GM12874 (cell line): ENCODE measurements around the gene SPAG6.

Source experiments
- CTCF ChIP-seq: IDR thresholded peaks from 2 replicates; pipeline ENCODE4 v1.5.1; 2011; ENCODE audit warnings: low read depth, mild to moderate bottlenecking, control low read depth, low read length, moderate library complexity; ENCODE audit not compliant: insufficient read depth

The SPAG6 gene

GRCh38 chr10:22324413-22324812 is 20.9 kb upstream of the SPAG6 start:
- no peak for TF ChIP-seq CTCF

- TF ChIP-seq CTCF: no peak
Observed at GRCh38 chr10:22324893-22325271, 20.4 kb upstream of the SPAG6 start.

GRCh38 chr10:22325272-22326144 is 19.8 kb upstream of the SPAG6 start:
- TF ChIP-seq CTCF: no peak

- no peak for TF ChIP-seq CTCF
Observed at GRCh38 chr10:22326145-22326702, 19.1 kb upstream of the SPAG6 start.

- TF ChIP-seq CTCF: no peak
Observed at GRCh38 chr10:22329150-22329549, 16.1 kb upstream of the SPAG6 start.

- no peak for TF ChIP-seq CTCF
Observed at GRCh38 chr10:22332116-22332692, 13.1 kb upstream of the SPAG6 start.

- no peak for TF ChIP-seq CTCF
Observed at GRCh38 chr10:22333167-22333974, 11.9 kb upstream of the SPAG6 start.
